Activated CD4-positive, alpha-beta memory T cell treated with anti-CD3 and anti-CD28 coated beads, Interleukin-2, amount 10 ng/mL, durations not matched to agents 7 days and 5 days (primary cell): ENCODE measurements around the gene IGLL1. TPM values are rescaled to one million over a fixed set of nuclear protein-coding genes. Genes with fewer than 3 reads are reported as not detected.

Experiments
- CTCF ChIA-PET: fragments of 350-600 bp; sonication (Branson Sonifier 250); formaldehyde crosslinking; loops from one replicate; lab custom pipeline; 2021; ENCODE audit warnings: antibody characterized with exemption, inconsistent platforms; lab: Charles Lee
- POLR2A ChIA-PET: fragments of 350-600 bp; sonication (Branson Sonifier 250); formaldehyde crosslinking; loops from one replicate; lab custom pipeline; 2021; ENCODE audit warnings: antibody characterized with exemption; lab: Charles Lee
- DNase-seq: peaks from one replicate; pipeline ENCODE4 v3.0.0-alpha.2; 2020
- H3K27ac Mint-ChIP-seq: one replicate; pipeline ENCODE4 v1.8.0; 2021; ENCODE audit warnings: mild to moderate bottlenecking, mixed read lengths
- H3K27me3 Mint-ChIP-seq: one replicate; pipeline ENCODE4 v1.8.0; 2021; ENCODE audit warnings: mixed read lengths
- H3K36me3 Mint-ChIP-seq: one replicate; pipeline ENCODE4 v1.8.0; 2021; ENCODE audit warnings: low read depth, mixed read lengths
- H3K4me1 Mint-ChIP-seq: one replicate; pipeline ENCODE4 v1.8.0; 2021; ENCODE audit warnings: mixed read lengths
- H3K4me3 Mint-ChIP-seq: one replicate; pipeline ENCODE4 v1.8.0; 2021; ENCODE audit warnings: mild to moderate bottlenecking, mixed read lengths
- H3K9me3 Mint-ChIP-seq: one replicate; pipeline ENCODE4 v1.8.0; 2021; ENCODE audit warnings: mixed read lengths
- total RNA-seq, 2 experiments: library from RNA; stranded (reverse); gene quantifications; one replicate each; pipeline ENCODE4 v1.2.3, GENCODE V29; 2021

The IGLL1 gene
- total RNA-seq, 2 experiments from 2014 or later: 2.2 to 2.3 TPM

GRCh38 chr22:23525510-23525909, 54.6 kb downstream of the IGLL1 start:
- ChIA-PET CTCF (no interaction called here), POLR2A (no interaction called here)
- peaks cover 19% of the 10 kb centered on the region for H3K27me3 Mint-ChIP-seq
- H3K9me3 Mint-ChIP-seq: no peaks in the 10 kb centered on the region
- H3K4me1 Mint-ChIP-seq: peaks cover 3% of the 10 kb centered on the region
- H3K4me3 Mint-ChIP-seq: no peak overlapping the region
- H3K36me3 Mint-ChIP-seq: no peaks in the 10 kb centered on the region
- no peak for DNase-seq
- no peak overlapping the region for H3K27ac Mint-ChIP-seq

DNA sequence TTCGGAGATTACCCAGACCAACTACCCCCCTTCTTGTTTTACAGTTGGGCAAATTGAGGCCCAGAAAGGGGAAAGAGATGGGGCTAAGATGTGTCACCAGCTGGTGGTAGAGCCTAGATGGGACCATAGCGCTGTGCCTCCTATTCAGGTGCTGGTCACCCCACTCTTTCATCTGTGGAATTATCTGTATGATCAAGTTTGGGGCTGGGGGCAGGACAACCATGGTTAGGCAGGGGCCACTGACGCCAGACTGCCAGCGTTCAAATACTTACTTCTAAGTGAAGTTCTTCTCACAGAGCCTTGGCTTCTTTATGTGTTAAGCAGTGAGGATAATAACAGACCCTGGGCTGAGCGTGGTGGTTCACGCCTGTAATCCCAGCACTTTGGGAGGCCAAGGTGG, 55.9 kb downstream of the IGLL1 start:
- Mint-ChIP-seq H3K4me1 (peaks cover 3% of the 10 kb centered on the region), H3K27ac (no peak overlapping the region), H3K36me3 (no peaks in the 10 kb centered on the region), H3K9me3 (no peaks in the 10 kb centered on the region), H3K4me3 (no peak overlapping the region), H3K27me3 (peaks cover 18% of the 10 kb centered on the region)
- no peak for DNase-seq
- ChIA-PET POLR2A (no interaction called here), CTCF (no interaction called here)

- ChIA-PET POLR2A (no interaction called here), CTCF (no interaction called here)
- H3K9me3 Mint-ChIP-seq: no peaks in the 10 kb centered on the region
- H3K27me3 Mint-ChIP-seq: peaks cover 19% of the 10 kb centered on the region
- H3K4me3 Mint-ChIP-seq: no peak overlapping the region
- H3K36me3 Mint-ChIP-seq: no peaks in the 10 kb centered on the region
- no peak overlapping the region for H3K27ac Mint-ChIP-seq
- no peak for DNase-seq
- peaks cover 3% of the 10 kb centered on the region for H3K4me1 Mint-ChIP-seq
Measured at GRCh38 chr22:23523713-23524112, 56.4 kb downstream of the IGLL1 start.

Other genes starting within 250 kb of the IGLL1 start
- under 1 TPM; 0.38 to 0.48 TPM for gene DRICH1, start 52.0 kb upstream of the IGLL1 start, total RNA-seq
- 10 to 100 TPM; 26.9 to 28.8 TPM for gene RGL4, start 110.7 kb upstream of the IGLL1 start, total RNA-seq
- gene ZNF70, start 170.8 kb upstream of the IGLL1 start, total RNA-seq: 1 to 10 TPM; 1.6 to 1.8 TPM
- gene VPREB3, start 174.1 kb upstream of the IGLL1 start, total RNA-seq: not detected
- gene C22orf15, start 182.7 kb upstream of the IGLL1 start, total RNA-seq: 1 to 10 TPM in 1 of 2 experiments, under 1 TPM in 1; 0.60 to 1.1 TPM
- gene CHCHD10, start 187.7 kb upstream of the IGLL1 start, total RNA-seq: 10 to 100 TPM; 62.4 to 63.2 TPM
- under 1 TPM; 0.20 to 0.28 TPM for gene MMP11, start 192.6 kb upstream of the IGLL1 start, total RNA-seq
- gene SMARCB1, start 206.7 kb upstream of the IGLL1 start, total RNA-seq: 10 to 100 TPM; 65.6 to 66.9 TPM